Measurements from ENCODE around the gene VOPP1.

VOPP1 gene

GRCh38 chr7:55539380-55539779 is 32.9 kb downstream of the VOPP1 start:
- H3K27me3 ChIP-seq (ENCODE audit: insufficient read depth, low read length): no peaks in the 10 kb centered on the region
- peaks cover 63% of the 10 kb centered on the region for H3K79me2 ChIP-seq (ENCODE audit: control insufficient read depth, insufficient read depth, low read length, unreplicated experiment)
- H3K4me1 ChIP-seq (ENCODE audit: control insufficient read depth, insufficient read depth, low read length, unreplicated experiment): peaks cover 35% of the 10 kb centered on the region
- H3K4me3 ChIP-seq (ENCODE audit: low read depth, low read length): no peak overlapping the region
- no peak overlapping the region for H2AFZ ChIP-seq (ENCODE audit: low read length, unreplicated experiment)
- no peaks in the 10 kb centered on the region for H3K36me3 ChIP-seq (ENCODE audit: insufficient read depth, low read length)
- H3K27ac ChIP-seq (ENCODE audit: low read depth, low read length): no peak overlapping the region

- Histone ChIP-seq H3K79me2 (ENCODE audit: control insufficient read depth, insufficient read depth, low read length, unreplicated experiment) (peaks cover 62% of the 10 kb centered on the region), H3K4me1 (ENCODE audit: control insufficient read depth, insufficient read depth, low read length, unreplicated experiment) (peaks cover 43% of the 10 kb centered on the region), H3K27me3 (ENCODE audit: insufficient read depth, low read length) (no peaks in the 10 kb centered on the region), H3K36me3 (ENCODE audit: insufficient read depth, low read length) (no peaks in the 10 kb centered on the region), H2AFZ (ENCODE audit: low read length, unreplicated experiment) (no peak overlapping the region), H3K27ac (ENCODE audit: low read depth, low read length) (no peak overlapping the region), H3K4me3 (ENCODE audit: low read depth, low read length) (no peak overlapping the region)
Observed at GRCh38 chr7:55538538-55538937, 33.8 kb downstream of the VOPP1 start.

GRCh38 chr7:55537458-55537990 is 34.8 kb downstream of the VOPP1 start:
- Histone ChIP-seq H3K4me1 (ENCODE audit: control insufficient read depth, insufficient read depth, low read length, unreplicated experiment) (peaks cover 54% of the 10 kb centered on the region), H2AFZ (ENCODE audit: low read length, unreplicated experiment) (no peak overlapping the region), H3K4me3 (ENCODE audit: low read depth, low read length) (no peak overlapping the region), H3K27ac (ENCODE audit: low read depth, low read length) (no peak overlapping the region), H3K36me3 (ENCODE audit: insufficient read depth, low read length) (no peaks in the 10 kb centered on the region), H3K27me3 (ENCODE audit: insufficient read depth, low read length) (no peaks in the 10 kb centered on the region), H3K79me2 (ENCODE audit: control insufficient read depth, insufficient read depth, low read length, unreplicated experiment) (peaks cover 68% of the 10 kb centered on the region)

GRCh38 chr7:55536619-55537457 is 35.5 kb downstream of the VOPP1 start:
- no peak overlapping the region for H2AFZ ChIP-seq (ENCODE audit: low read length, unreplicated experiment)
- H3K4me1 ChIP-seq (ENCODE audit: control insufficient read depth, insufficient read depth, low read length, unreplicated experiment): peaks cover 53% of the 10 kb centered on the region
- no peaks in the 10 kb centered on the region for H3K27me3 ChIP-seq (ENCODE audit: insufficient read depth, low read length)

GRCh38 chr7:55535617-55536016 is 36.7 kb downstream of the VOPP1 start:
- H3K4me3 ChIP-seq (ENCODE audit: low read depth, low read length): no peak overlapping the region
- peaks cover 52% of the 10 kb centered on the region for H3K4me1 ChIP-seq (ENCODE audit: control insufficient read depth, insufficient read depth, low read length, unreplicated experiment)
- H3K79me2 ChIP-seq (ENCODE audit: control insufficient read depth, insufficient read depth, low read length, unreplicated experiment): peaks cover 67% of the 10 kb centered on the region
- H3K27ac ChIP-seq (ENCODE audit: low read depth, low read length): no peak overlapping the region
- no peaks in the 10 kb centered on the region for H3K27me3 ChIP-seq (ENCODE audit: insufficient read depth, low read length)
- H2AFZ ChIP-seq (ENCODE audit: low read length, unreplicated experiment): no peak overlapping the region
- H3K36me3 ChIP-seq (ENCODE audit: insufficient read depth, low read length): no peaks in the 10 kb centered on the region

More at GRCh38 chr7:55536619-55537457, 35.5 kb downstream of the VOPP1 start:
- no peaks in the 10 kb centered on the region for H3K36me3 ChIP-seq (ENCODE audit: insufficient read depth, low read length)
- no peak overlapping the region for H3K4me3 ChIP-seq (ENCODE audit: low read depth, low read length)
- peaks cover 70% of the 10 kb centered on the region for H3K79me2 ChIP-seq (ENCODE audit: control insufficient read depth, insufficient read depth, low read length, unreplicated experiment)
- no peak overlapping the region for H3K27ac ChIP-seq (ENCODE audit: low read depth, low read length)

- H3K27me3 ChIP-seq (ENCODE audit: insufficient read depth, low read length): no peaks in the 10 kb centered on the region
- H3K27ac ChIP-seq (ENCODE audit: low read depth, low read length): no peak overlapping the region
- H3K4me1 ChIP-seq (ENCODE audit: control insufficient read depth, insufficient read depth, low read length, unreplicated experiment): peaks cover 52% of the 10 kb centered on the region
- H3K36me3 ChIP-seq (ENCODE audit: insufficient read depth, low read length): no peaks in the 10 kb centered on the region
- peaks cover 70% of the 10 kb centered on the region for H3K79me2 ChIP-seq (ENCODE audit: control insufficient read depth, insufficient read depth, low read length, unreplicated experiment)
- H2AFZ ChIP-seq (ENCODE audit: low read length, unreplicated experiment): no peak overlapping the region
- H3K4me3 ChIP-seq (ENCODE audit: low read depth, low read length): no peak overlapping the region
Observed at GRCh38 chr7:55534916-55535590, 37.2 kb downstream of the VOPP1 start.

- Histone ChIP-seq H3K4me1 (ENCODE audit: control insufficient read depth, insufficient read depth, low read length, unreplicated experiment) (peaks cover 50% of the 10 kb centered on the region), H2AFZ (ENCODE audit: low read length, unreplicated experiment) (no peak overlapping the region), H3K36me3 (ENCODE audit: insufficient read depth, low read length) (no peaks in the 10 kb centered on the region), H3K27ac (ENCODE audit: low read depth, low read length) (peak overlapping the region; percentile 57), H3K27me3 (ENCODE audit: insufficient read depth, low read length) (no peaks in the 10 kb centered on the region), H3K4me3 (ENCODE audit: low read depth, low read length) (no peak overlapping the region), H3K79me2 (ENCODE audit: control insufficient read depth, insufficient read depth, low read length, unreplicated experiment) (peaks cover 71% of the 10 kb centered on the region)
Observed at GRCh38 chr7:55534262-55534915, 37.9 kb downstream of the VOPP1 start.

GRCh38 chr7:55533729-55534080 is 38.6 kb downstream of the VOPP1 start:
- peak overlapping the region; percentile 57; the same call in 1 of the 2 replicates for H3K27ac ChIP-seq (ENCODE audit: low read depth, low read length)
- H3K36me3 ChIP-seq (ENCODE audit: insufficient read depth, low read length): no peaks in the 10 kb centered on the region
- H3K27me3 ChIP-seq (ENCODE audit: insufficient read depth, low read length): no peaks in the 10 kb centered on the region
- no peak overlapping the region for H2AFZ ChIP-seq (ENCODE audit: low read length, unreplicated experiment)
- H3K4me3 ChIP-seq (ENCODE audit: low read depth, low read length): no peak overlapping the region
- H3K79me2 ChIP-seq (ENCODE audit: control insufficient read depth, insufficient read depth, low read length, unreplicated experiment): peaks cover 72% of the 10 kb centered on the region
- H3K4me1 ChIP-seq (ENCODE audit: control insufficient read depth, insufficient read depth, low read length, unreplicated experiment): peaks cover 49% of the 10 kb centered on the region

GRCh38 chr7:55533050-55533728 is 39.1 kb downstream of the VOPP1 start:
- Histone ChIP-seq H3K4me3 (ENCODE audit: low read depth, low read length) (no peak overlapping the region), H3K79me2 (ENCODE audit: control insufficient read depth, insufficient read depth, low read length, unreplicated experiment) (peaks cover 69% of the 10 kb centered on the region), H3K4me1 (ENCODE audit: control insufficient read depth, insufficient read depth, low read length, unreplicated experiment) (peaks cover 45% of the 10 kb centered on the region), H3K36me3 (ENCODE audit: insufficient read depth, low read length) (no peaks in the 10 kb centered on the region), H3K27me3 (ENCODE audit: insufficient read depth, low read length) (no peaks in the 10 kb centered on the region), H3K27ac (ENCODE audit: low read depth, low read length) (peak overlapping the region; percentile 57; the same call in 1 of the 2 replicates), H2AFZ (ENCODE audit: low read length, unreplicated experiment) (no peak overlapping the region)
